ENCODE measurements around the gene SPATC1L.
"Not testable (repeated sequence)": the region's sequence is repeated elsewhere in the genome, so short reads cannot be mapped to it uniquely, and the experiment has no call there.

The SPATC1L gene

GRCh38 chr21:46183910-46184624 lies at the start of gene SPATC1L:
Gene SPATC1L (minus strand): TSS chr21:46184459. CDS start chr21:46182816, 1,643 bp downstream.
- DNase-seq (ENCODE audit: low read depth in 3 of 3), result peak in 2 of 3 experiments; percentile 9 to 50

- no peak for DNase-seq (ENCODE audit: low read depth in 3 of 3)
Observed at GRCh38 chr21:46229923-46230260, 45.6 kb upstream of the SPATC1L start.

- DNase-seq (ENCODE audit: low read depth in 3 of 3), result no peak
Observed at GRCh38 chr21:46229133-46229922, 45.1 kb upstream of the SPATC1L start.

- DNase-seq (ENCODE audit: low read depth in 3 of 3), result peak; percentile 88 to 97 (median 94)
Observed at GRCh38 chr21:46228345-46229051, 44.2 kb upstream of the SPATC1L start, which contains the start of gene LSS. Gene LSS (minus strand): TSS chr21:46228774. CDS start chr21:46228745, 29 bp downstream.

GRCh38 chr21:46227811-46228344 lies 43.6 kb upstream of the SPATC1L start:
- no peak for DNase-seq (ENCODE audit: low read depth in 3 of 3)

DNA sequence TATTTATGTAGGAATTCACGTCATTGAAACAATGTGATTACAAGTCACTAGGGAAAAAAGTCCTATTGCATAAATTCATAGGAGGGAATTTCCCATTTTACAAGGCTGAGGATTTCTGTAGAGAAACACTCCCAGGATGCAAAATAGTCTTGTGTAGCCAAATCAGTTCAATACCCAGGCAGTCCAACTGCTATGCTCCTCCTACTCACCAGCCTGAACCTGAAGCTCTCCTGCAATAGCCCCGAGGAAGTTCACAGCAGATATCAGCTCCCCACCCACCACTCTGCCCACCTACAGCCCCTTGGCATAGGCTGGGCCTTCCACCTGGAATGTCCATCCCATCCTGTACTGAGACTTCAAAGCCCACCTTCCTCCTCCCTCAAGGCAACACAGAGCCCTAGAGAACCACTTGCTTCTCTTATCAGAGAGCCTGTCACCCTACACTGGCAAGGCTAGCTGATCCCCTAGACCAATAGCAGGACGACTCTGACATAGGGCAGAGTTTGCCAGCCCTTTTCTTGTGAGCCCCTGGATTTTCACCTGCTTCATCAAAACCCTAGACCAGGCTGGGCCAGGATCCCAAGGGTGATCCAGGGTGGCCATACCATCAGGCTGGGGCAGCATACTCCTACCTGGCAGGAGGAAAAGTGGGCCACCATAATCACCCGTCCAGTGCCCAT lies 42.8 kb upstream of the SPATC1L start:
- DNase-seq (ENCODE audit: low read depth in 3 of 3), result no peak

DNA sequence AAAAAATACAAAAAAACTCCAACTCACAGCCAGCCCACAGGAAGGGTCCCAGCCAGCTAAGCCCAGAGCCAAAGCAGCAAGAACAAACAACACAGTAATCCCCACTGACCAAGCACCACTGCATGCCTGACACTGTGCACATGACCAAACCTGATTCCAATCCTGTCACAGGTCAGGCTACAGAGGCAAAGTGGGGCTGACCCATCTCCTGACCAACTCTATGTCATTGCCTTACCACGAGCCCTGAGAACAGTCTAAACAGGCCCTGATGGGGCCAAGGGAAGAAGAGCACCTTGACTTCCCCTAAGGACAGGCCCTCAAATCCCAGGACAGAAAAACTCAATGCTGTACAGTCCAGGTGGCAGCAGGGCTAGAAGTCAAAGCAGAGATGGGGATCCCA lies 41.9 kb upstream of the SPATC1L start:
- DNase-seq (ENCODE audit: low read depth in 3 of 3), result no peak

GRCh38 chr21:46223661-46224060 lies 39.4 kb upstream of the SPATC1L start:
- not testable (repeated sequence) for DNase-seq (ENCODE audit: low read depth in 3 of 3)

DNA sequence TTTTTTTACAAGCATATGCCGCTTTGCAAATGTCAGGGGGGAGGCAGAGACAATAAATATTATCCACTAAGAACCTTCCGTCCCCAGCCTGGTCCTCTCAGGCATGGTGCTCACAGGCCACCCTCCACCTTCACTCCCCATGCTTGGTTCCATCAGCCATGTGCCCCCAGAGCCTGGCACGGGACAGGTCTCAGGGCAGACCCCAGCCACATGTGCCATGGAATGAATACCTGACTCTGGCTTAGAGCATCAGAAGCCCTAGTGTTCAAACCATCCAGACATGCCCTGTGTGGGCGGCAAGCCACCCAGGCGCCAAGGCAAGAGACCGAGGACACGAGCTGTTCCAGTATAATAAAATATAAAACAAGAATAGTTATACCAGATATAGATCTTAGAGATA lies 39.0 kb upstream of the SPATC1L start:
- DNase-seq (ENCODE audit: low read depth in 3 of 3), result no peak

DNA sequence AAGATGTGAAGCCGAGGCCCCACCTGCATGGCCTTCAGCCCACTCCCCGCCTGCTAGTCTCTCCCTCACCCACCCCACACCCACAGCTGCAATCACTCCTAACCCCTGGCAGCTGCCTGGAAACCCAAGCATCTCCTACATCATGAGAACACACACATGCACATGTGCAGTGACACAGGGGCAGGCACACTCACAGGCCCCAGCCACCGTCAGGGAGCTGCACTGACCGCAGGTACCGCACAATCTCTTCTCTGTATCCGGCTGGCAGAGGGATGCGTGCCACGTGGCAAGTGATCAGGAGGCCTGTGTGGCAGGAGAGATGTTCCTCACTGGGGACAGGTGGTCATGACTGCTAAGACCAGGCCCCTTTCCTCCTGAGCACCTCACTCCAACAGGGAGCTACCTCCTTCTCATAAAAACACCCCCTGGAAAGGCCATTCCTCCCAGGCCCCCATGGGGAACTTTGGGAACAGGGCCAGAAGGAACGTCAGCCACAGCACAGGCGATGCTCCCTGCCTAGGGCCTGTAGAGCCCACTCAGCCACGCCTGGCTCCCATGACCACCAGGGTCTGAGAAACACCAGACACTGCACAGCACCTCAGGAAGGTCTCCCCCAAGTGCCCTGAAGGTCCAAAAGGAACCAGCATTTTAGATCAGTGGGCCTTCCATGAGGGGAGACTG lies 38.3 kb upstream of the SPATC1L start:
- DNase-seq (ENCODE audit: low read depth in 3 of 3), result no peak

GRCh38 chr21:46221664-46222435 lies 37.6 kb upstream of the SPATC1L start:
- no peak for DNase-seq (ENCODE audit: low read depth in 3 of 3)

DNA sequence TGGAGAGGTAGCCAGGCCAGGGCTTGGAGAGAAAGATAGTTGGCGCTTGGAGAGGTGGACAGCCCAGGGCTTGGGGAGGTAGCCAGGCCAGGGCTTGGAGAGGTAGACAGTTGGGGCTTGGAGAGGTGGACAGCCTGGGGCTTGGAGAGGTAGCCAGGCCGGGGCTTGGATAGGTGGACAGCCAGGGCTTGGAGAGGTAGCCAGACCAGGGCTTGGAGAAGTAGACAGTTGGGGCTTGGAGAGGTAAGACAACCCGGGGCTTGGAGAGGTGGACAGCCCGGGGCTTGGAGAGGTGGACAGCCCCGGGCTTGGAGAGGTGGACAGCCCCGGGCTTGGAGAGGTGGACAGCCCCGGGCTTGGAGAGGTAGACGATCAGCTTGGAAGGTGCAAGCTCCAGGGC lies 36.6 kb upstream of the SPATC1L start:
- DNase-seq (ENCODE audit: low read depth in 3 of 3), result no peak

GRCh38 chr21:46220275-46220810 lies 36.1 kb upstream of the SPATC1L start:
- no peak for DNase-seq (ENCODE audit: low read depth in 3 of 3)

DNA sequence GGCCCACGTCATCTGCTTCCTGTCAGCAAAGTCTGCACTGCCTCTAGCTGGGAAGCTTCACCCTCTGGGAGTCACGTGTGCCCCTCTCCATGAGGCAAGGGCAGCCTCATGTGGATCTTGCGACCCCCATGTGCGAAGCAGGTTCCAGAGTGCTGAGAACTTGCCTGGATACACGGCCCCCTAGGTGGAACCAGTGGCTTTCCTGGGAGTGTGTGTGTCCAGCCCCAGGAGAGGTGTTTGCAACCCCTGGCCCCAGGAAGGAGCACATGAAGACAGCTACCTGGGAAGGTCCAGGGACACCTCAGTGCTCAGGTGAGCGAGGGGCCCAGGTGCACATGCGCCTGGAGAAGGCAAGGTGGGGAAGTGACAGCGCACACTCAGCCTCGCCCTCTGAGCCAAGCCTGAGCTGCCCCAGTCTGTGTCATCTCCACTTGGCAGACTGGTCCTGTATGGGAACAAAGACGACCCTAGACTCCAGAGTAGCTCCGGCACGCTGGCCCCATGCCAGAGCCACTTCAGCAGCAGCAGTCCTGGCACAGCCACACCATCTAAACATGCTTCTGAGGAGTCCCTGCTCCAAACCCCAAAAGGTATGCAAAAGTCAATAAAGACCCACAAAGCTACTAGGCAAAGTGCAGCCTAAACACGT lies 35.5 kb upstream of the SPATC1L start:
- no peak for DNase-seq (ENCODE audit: low read depth in 3 of 3)

DNA sequence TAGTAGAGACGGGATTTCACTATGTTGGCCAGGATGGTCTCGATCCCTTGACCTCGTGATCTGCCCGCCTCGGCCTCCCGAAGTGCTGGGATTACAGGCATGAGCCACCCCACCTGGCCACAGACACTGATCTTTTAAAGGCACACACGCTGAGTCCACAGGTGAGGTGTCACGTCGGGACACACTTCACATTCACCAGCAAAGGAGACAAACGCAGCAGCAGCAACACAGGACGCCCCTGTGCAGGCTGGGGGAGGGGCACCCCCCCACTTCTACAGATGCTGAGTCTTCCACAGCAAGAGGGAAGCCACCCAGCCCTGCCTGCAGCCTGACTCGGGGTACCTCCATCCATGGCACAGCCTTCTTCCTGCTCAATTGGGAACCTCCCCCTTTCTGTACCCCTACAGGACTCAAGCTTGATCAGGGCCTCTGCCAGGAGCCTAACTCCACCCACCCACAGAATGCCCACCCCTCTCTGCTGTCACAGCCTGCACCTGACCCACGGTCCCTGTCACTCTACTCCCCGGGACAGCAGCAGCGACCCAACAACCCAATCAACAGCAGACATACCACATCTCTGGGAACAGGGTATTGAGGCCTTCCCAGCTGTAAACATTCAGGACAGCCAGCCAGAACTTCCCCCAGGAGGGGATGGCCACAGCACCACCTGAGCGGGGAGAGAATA lies 34.8 kb upstream of the SPATC1L start:
- DNase-seq (ENCODE audit: low read depth in 3 of 3), result no peak

DNA sequence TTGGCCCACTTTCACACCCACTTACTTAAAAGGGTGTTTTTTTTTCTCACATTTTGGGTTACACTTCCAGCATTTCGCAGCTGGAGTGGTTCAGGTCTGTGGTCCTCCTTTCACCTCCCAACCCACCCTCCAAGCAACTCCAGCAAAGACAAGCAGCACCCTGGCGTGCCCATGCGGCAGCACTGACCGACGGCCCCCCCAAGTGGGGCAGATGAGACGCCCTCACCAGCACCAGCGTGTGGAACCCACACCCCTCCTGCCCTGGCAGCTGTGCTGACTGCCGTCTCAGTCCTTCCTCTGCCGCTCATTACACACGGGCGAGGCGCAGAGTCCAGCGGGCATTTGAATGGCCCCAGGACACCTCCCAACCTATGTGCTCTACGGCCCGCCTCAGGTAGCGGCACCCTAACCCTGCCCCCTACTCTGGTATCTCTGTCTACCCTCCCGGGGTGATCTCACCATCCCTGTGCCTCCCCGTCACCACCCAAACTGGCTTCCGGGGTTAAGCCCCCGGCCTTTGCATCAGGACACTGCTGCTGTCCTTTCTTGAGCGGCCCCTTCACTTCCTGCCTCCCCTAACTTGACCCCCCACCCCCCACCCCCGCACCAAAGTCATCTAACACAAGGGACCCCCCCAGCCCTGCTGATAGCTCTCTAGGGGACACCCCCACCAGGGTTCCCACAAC lies 33.4 kb upstream of the SPATC1L start:
- no peak for DNase-seq (ENCODE audit: low read depth in 3 of 3)

DNA sequence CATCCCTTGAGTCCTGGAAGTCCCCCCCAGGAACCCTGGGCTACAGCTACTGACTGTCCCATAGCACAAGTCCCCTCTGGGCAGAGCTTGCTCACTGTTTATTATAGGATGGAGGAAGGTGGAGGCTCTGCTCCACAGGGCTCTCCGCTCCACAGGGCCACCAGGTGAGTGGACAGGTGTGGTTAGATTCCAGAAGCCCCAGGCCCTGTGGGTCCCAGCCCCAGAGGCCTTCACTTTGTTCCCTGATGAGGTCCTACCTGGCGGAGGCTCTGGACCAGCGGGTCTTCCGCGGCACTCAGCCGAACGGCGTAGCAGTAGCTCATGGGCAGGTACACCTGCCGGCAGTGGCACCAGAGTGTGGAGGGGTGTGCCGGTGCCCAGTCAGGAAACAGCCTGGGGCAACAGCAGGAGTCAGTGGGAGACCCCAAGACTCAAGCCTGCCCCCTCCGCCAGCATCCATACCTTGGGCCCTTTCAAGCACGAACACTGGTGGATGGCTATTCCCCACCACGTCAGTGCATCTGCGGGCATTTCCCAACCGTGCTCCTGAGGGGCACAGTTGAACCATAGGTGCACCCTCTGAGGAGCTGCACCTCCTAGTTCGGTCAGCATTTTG lies 32.0 kb upstream of the SPATC1L start:
- DNase-seq (ENCODE audit: low read depth in 3 of 3), result no peak

Measured in stimulated activated CD4-positive, alpha-beta T cell treated with anti-CD3 and anti-CD28 coated beads, TNF-alpha, amount 100 ng/mL, for 24 hours (primary cell).